DMS114 treated with DMSO at 0.1 percent for 48 hours (cell line): ENCODE measurements around the gene WNT9B.

Experiments
- DNase-seq: peaks from one replicate; lab custom pipeline; 2025; ENCODE audit not compliant: unreplicated experiment; lab: John Stamatoyannopoulos, UW

WNT9B gene

DNA sequence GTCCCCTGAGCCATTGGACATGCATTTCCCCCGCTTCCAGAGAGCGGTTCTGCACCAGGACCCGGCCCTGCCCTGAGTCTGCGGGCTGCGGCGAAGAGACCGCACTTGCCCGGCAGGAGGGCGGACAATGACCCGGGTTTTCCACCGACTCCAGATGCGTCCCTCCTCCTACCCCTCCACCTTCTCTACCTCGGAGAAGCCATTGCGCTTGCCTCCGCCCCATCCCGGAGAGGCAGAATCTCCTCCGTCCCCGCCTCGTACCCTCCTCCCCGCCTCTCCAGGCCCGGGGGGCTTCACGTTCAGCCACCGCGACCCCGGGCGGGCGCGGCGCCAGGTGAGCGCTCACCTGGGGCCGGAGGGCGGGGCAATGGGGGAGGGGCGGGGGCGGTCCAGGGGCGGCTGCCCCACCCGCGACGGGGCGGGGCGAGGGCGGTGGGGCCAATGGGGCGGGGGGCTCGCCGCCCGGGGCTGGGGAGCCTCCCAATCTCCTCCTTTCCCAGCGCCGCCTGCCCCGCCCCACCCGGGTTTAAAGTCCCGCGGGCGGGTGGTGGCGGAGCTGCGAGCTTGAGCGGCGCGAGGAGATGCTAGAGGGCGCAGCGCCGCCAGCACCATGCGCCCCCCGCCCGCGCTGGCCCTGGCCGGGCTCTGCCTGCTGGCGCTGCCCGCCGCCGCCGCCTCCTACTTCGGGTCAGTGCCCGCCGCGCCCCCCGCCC is at the start of gene WNT9B:
Gene WNT9B, plus strand, starts transcription at position 555 of the 713 bp plus-strand sequence. Its CDS starts 56 bp downstream, at position 611.
- DNase-seq, result no peak

DNA sequence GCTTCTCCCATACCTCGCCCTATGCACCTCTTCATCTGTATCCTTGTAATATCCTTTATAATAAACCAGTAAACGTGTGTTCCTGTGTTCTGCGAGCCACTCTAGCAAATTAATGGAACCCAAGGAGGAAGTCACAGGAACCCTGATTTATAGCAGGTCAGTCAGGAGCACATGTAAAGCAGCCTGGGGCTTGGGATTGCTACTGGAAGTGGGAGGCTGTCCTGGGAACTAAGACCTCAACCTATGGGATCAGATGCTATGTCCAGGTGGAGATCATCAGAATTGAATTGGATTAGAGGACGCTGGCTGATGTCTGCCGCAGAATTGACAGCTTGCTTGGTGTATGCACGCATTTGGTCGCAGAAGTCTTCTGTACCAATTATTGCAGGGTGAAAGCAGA is 48.6 kb upstream of the WNT9B start:
- no peak for DNase-seq

DNA sequence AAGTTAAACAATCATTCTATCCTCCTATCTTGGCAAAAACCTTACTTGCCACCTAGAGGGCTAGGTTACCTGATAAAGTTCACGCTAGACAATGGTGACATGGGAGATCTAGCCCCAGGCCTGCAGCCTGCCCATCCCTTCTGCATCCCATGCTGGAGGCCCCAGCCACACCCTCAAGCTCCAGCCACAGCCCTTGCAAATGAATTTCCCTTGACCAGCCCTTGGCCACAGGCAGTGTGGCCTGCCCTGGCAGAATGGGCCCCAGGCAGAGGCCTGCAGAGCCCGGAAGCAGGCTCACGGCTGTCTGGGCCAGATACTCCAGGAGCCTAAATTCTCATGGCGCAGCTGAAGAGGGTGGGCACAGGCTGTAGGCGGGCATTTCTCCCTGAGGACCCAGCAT is 47.8 kb upstream of the WNT9B start:
- DNase-seq, result no peak

DNA sequence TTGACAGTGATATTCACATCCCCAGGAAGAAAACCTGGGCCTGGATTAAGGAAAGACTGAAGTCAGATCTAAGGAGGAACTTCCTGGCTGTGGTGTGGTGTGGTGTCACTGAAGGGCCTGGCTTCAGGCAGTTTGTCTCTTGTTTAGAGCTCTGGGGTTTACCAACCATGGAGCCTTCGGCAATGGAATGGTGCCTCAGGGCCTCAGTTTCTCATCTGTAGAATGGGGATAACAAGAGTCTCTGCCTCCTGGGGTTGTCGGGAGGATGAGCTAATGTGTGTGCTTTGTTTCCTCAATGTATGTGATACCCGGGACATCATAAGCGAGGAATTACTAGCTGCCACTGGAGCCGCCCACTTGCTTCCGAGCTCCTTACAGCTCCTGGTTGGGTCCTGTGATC is 45.6 kb upstream of the WNT9B start:
- DNase-seq, result no peak

- no peak for DNase-seq
These were observed 42.2 kb upstream of the WNT9B start for GRCh38 chr17:46809110-46809571.

DNA sequence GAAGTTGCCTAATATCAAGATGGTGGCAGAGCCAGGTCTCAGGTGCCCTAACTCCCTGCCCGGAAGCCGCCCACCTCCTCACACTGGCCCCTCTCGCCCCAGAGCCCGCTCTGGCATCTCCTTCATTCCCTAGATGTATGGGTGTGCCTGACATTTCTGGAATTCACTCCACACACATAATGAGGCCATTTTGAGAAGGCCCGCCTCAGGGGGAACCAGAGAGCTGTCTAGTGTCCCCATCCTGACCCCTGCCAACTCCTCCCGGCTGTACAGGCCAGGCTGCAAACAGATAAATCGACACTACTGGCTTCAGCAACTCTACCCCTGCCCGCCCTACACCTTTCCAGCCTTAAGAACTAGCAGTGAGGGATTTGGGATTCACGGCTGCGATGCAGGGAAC is 40.5 kb upstream of the WNT9B start:
- DNase-seq, result no peak

DNA sequence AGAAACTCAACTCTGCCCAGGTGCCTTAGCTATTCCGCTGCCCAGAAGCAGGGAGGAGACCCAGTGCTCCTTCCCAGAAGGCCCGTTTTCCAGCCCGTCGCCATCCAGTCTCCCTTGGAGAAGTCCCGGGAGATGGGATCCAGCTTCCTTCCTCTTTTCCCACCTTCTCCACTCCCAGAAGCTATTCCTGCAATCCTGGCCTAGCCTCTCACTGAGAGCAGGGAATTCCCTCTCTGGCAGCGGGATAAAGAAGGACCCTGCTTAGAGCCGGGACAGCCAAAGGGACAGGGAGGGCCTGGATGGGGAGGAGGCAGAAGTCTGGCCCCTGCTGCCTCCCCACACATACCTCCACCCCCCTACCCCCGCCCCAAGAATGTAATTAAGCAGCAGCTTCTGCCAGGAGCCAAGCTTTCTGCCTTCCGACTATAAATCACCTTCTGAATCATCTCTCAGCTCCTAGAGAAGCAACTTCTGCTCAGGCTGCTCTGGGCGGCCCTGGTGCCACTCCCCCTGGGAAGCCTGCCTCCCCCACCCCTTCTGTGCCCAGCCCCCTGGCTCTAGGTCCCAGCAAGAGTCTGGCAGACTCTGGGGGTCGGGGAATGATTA is 39.3 kb upstream of the WNT9B start:
- no peak for DNase-seq

GRCh38 chr17:46812624-46813318 is 38.6 kb upstream of the WNT9B start:
- DNase-seq, result no peak

GRCh38 chr17:46813920-46814319 is 37.5 kb upstream of the WNT9B start:
- no peak for DNase-seq

GRCh38 chr17:46814446-46814845 is 36.9 kb upstream of the WNT9B start:
- DNase-seq, result no peak

DNA sequence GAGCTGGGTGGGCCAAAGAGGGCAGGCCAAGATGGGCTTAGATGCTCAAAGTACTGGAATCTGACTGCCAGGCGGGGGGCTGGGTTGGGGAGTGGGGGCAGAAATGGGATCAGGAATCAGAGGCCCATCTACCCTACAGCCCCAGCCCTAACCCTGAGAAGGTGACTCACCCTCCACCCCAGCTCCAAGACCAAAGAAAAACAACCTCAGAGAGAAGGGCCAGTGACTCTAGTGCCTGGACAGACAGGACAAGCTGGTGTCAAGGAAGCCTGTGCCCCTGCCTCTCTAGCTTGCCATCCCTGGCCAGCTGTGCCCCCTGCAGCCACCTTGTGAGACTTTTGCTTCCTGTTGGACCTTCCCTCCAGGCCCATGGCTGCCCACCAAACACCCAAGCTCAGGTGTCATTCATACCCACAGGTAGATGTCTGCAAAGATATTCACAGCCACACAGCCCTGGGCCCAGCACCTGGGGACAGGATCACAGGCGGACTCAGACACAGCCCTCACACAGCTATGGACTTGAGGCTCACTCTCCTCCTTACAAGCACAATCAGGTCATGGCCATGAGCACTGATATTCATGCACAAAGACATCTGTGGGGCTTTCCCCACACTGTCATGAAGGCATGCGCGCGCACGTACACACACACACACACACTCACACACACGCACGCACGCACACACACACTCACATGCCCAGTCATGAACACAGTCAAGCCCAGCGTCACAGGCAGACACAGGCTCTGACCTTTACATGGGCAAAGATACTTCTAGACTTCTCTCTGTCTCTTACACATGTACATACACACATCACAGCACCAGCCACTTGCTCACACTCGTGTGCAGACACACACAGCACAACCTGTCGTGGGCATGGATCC is 35.7 kb upstream of the WNT9B start:
- DNase-seq, result no peak

- no peak for DNase-seq
These were observed 34.1 kb upstream of the WNT9B start for GRCh38 chr17:46817151-46817900.

GRCh38 chr17:46817901-46818209 is 33.5 kb upstream of the WNT9B start:
- DNase-seq, result no peak

DNA sequence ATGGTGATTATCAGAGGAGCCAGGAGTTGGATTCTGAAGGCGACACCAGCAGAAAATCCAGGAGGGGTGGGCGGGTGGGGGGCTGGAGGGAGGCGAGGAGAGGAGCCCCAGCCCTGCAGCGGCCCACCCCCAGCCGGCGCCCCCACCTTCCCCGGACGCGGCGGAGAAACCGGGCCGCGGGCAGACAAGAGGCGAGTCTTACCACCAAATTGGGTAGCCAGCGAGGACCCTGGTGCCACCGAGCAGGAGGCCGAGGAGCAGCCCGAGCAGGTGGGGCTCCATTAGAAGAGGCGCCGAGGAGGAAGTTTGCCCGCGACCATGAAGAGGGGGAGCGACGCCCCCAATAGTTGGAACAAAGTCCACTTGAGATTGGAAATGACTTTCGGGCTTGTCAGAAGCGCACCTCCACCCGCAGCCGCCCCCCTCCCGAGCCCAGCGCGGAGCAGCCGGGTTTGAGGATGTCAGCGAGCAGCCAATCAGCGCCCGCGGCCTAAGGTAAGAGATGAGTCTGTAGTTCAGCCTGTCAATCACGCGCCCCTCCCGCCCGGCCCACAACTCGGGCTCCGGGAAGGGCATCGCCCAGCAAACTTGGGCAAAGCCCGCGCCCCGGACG is 33.0 kb upstream of the WNT9B start, which contains the start of gene WNT3:
Gene WNT3, minus strand, starts transcription at position 377 of the 613 bp plus-strand sequence. Its CDS starts 95 bp downstream, at position 282.
- DNase-seq, result no peak

GRCh38 chr17:46818929-46819859 is 32.2 kb upstream of the WNT9B start:
- no peak for DNase-seq

DNA sequence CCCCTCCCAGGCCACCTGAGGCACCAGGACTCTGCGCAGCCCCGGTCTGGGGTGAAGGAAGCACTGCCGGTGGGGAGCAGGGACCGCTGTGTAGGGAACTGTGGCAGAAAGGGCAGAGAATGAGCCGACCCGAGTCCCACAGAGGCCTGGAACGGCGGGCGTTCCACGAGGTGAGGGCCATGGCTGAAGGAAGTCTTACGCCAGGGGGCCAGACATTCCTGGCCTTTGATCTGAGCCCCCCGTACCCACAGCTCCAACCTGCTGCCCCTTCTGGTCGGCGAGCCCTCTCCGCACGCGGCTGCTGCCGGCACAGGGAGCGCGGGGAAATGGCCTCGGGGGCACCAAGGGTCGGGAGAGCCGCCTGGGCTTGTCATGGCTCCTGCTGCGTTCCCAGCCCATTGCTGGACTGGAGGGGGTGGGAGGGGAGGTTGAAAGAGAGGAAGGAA is 31.5 kb upstream of the WNT9B start:
- no peak for DNase-seq

- no peak for DNase-seq
These were observed 30.6 kb upstream of the WNT9B start for GRCh38 chr17:46820592-46821450.
